Upper lobe of left lung (tissue), 4 donors: ENCODE measurements around the gene TBC1D5.

Experiments
- EP300 ChIP-seq, 4 donors: sonication (generic); formaldehyde crosslinking; IDR thresholded peaks; one replicate each; pipeline ENCODE4 v1.5.1; 2017; ENCODE audit warnings: antibody characterized with exemption in 4 of 4, control low read depth in 2 of 4
- POLR2A ChIP-seq, 4 donors: fragments of 450-650 bp; IDR thresholded peaks; one replicate each; pipeline ENCODE4 v1.5.1; 2016 to 2017; ENCODE audit warnings: antibody characterized with exemption in 4 of 4, mild to moderate bottlenecking in 2 of 4
- POLR2AphosphoS5 ChIP-seq, 2 donors: sonication (generic); formaldehyde crosslinking; IDR thresholded peaks; one replicate each; pipeline ENCODE4 v1.5.1; 2017; ENCODE audit warnings: antibody characterized with exemption in 2 of 2
- TF ChIP-seq, protein P1 (sequence below), 6 experiments: fragments of 450-650 bp in 4 of 6; fragments of 200-600 bp in 2 of 6; sonication (generic) in 2 of 6; IDR thresholded peaks; one replicate each; pipeline ENCODE4 v1.5.1; 2016 to 2019; ENCODE audit warnings: antibody characterized with exemption in 6 of 6

DNA sequence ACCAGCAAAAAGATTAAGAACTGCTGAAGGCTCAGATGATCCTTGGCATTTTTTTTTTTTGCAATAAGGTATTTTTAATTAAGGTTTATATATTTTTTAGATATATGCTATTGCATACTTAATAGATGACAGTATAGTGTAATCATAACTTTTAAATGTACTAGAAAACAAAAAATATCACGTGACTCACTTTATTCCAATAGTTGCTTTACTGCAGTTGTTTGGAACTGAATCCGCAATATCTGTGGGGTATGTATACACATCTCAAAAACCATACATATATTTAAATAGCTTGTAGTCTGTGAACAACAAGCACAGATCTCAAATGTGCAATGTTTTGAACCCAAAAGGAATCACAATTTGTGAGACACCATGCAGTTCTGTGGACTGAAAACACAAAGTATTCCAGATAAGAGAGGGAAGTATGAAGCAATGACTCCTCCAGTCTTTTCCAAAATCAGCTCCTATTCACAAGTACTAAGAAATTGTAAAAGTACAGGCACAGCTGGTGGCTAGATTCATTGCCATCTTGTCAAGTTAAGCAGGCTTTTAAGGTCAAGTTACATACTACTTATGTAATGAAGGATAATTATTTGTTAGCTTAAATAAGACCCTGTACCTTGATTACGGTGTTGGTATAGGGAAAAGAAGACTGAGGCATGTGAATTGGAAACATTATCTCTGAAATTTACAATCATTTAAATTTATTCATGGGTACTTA, 331.1 kb downstream of the TBC1D5 start:
- TF ChIP-seq, protein P1, sequence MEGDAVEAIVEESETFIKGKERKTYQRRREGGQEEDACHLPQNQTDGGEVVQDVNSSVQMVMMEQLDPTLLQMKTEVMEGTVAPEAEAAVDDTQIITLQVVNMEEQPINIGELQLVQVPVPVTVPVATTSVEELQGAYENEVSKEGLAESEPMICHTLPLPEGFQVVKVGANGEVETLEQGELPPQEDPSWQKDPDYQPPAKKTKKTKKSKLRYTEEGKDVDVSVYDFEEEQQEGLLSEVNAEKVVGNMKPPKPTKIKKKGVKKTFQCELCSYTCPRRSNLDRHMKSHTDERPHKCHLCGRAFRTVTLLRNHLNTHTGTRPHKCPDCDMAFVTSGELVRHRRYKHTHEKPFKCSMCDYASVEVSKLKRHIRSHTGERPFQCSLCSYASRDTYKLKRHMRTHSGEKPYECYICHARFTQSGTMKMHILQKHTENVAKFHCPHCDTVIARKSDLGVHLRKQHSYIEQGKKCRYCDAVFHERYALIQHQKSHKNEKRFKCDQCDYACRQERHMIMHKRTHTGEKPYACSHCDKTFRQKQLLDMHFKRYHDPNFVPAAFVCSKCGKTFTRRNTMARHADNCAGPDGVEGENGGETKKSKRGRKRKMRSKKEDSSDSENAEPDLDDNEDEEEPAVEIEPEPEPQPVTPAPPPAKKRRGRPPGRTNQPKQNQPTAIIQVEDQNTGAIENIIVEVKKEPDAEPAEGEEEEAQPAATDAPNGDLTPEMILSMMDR (IDR thresholded peaks at IDR 0.05), result no peak
- no peak for TF ChIP-seq POLR2A (IDR thresholded peaks at IDR 0.05)
- TF ChIP-seq POLR2AphosphoS5 (IDR thresholded peaks at IDR 0.05), result no peak
- TF ChIP-seq EP300 (IDR thresholded peaks at IDR 0.05), result no peak
